ENCODE measurements around the gene RUVBL1.

Gene RUVBL1

DNA sequence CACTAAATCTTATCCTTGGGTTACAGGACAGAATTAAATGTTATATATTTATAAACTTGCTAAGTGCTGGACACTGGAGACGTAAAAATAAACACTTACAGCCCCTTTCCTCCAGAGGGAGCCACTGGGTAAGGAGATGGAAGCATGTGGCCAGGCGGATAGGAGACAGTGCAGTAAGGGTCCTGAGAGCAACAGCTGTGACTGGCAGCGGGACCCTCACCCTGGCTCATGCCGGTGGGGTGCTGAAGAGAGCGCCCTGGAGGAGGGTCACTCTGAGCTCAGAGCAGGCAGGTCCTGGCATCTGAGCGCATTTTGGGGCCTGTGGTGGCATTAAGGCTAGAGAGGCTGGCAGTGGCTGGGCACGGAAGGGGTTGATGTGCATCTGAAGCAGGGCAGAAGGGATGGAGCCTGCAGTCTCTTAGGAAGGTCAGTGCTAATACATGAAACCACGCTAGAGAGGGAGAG, 55.4 kb downstream of the RUVBL1 start:
- peak; percentile 55 for DNase-seq (ENCODE audit: low spot score)

DNA sequence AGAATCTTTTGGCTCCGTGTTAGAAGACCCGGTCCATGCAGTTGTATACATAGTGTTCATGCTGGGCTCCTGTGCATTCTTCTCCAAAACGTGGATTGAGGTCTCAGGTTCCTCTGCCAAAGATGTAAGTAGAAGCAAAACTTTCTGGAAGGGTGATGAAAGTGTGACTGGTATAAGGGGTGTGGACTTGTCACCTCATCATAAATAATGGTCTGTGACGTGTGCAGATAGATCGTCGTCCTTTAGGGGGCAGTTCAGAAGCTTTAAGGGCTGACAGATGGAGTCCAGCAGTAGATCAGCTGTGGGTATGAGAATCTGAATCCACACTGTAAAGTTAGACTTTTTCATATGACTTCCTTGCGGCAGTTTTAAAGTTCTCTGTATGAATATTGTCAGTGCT, 56.1 kb downstream of the RUVBL1 start:
- DNase-seq (ENCODE audit: low spot score): no peak

DNA sequence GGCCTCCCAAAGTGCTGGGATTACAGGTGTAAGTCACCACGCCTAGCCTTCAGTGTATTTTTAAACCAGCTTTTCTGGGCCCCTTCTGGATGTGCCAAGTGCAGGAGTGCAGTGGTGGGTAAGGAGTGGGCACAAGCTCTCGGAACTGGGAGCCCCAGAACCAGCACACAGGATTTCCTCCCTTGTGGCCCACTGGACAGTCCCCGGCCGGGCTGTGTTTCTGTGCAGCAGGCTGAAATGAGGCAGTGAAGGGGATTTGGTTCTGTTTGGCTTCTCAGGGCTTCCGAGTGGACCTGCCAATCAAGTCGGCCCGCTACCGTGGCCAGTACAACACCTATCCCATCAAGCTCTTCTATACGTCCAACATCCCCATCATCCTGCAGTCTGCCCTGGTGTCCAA, 56.9 kb downstream of the RUVBL1 start:
- DNase-seq (ENCODE audit: low spot score): no peak

DNA sequence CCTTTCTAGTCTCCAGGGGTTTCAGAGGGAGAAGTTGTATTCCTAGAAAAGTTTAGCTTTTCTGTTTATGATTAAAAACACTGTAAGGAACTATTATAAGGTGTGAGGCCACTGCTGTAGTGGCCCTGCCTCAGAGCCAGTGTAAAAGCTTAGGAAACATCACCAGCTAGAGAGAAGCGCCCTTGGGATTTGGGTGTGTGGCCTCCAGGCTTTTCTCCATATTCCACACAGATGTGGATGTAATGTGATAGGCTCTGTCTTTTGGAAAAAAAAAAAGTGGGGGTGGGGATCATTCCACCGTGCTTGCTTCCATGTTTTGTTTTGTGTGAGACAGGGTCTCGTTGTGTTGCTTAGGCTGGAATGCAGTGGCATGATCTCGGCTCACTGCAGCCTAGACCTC, 57.5 kb downstream of the RUVBL1 start:
- DNase-seq (ENCODE audit: low spot score): no peak

DNA sequence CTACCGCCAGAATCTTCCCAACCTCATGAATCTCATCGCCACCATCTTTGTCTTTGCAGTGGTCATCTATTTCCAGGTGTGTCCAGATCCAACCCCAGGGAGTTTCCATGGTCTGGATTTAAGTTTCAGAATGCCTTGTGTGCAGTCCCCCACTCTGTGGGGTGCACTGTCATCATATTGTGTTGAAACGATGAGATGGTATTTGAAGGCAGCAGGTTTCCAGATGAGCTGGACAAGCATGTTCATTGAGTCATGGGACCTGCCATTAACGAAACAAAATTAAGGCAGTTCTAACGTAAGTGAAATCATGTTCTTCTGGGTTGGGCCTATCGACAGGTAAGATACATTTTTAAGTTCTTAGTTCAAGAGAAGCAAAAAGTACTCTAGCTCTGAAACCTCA, 58.6 kb downstream of the RUVBL1 start:
- DNase-seq (ENCODE audit: low spot score): no peak

DNA sequence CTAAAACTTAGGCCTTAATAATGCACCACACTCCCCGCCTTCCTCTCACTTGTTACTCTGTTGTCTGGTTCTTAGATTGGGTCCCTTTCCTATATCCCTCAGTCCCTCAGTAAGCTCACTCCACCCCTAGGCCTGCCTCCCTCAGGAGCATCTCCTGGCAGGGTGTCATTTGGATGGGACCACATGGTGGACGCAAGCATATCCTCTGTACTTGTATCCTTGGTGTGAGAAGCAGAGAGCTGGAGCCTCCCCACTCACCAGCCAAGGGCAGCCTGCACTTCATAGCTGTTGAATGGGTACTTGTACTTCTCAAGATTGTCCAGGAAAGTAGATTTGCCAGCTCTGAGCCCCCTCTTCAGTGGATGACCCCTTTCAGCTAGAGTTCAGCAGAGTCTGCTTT, 59.7 kb downstream of the RUVBL1 start:
- no peak for DNase-seq (ENCODE audit: low spot score)

DNA sequence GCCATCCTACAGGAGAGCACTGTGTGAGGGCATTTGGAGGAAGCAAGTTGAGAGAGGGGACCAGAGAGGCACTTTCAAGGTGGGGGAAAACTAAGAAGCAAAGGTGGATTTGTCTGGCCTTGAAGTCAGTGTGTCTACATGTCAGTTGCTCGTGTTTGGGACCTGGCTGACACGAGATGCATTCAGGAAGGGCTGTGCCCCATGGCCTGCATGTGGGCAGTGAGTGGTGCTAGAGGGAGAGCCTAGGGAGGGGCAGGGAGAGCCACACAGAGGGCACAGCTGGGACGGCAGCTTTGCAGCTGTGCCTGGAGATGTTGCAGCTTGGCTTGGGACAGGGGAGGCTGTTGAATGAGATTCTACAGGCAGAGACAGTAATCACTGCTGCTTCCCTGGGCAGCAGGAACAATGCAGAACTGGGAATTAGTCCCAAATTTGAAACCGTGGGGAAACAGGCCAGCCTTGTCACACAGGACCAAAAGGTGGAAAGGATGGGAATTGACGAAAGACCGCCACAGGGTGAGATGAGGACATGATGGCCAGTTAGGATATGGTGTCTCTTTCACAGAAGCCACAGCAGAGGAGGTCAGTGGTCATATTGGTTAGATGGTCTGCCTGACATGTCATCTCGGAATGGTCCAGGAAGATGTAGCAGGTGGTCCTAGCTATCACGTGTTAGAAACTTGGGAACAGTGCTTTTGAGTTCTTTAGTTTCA, 61.4 kb downstream of the RUVBL1 start:
- DNase-seq (ENCODE audit: low spot score): no peak

DNA sequence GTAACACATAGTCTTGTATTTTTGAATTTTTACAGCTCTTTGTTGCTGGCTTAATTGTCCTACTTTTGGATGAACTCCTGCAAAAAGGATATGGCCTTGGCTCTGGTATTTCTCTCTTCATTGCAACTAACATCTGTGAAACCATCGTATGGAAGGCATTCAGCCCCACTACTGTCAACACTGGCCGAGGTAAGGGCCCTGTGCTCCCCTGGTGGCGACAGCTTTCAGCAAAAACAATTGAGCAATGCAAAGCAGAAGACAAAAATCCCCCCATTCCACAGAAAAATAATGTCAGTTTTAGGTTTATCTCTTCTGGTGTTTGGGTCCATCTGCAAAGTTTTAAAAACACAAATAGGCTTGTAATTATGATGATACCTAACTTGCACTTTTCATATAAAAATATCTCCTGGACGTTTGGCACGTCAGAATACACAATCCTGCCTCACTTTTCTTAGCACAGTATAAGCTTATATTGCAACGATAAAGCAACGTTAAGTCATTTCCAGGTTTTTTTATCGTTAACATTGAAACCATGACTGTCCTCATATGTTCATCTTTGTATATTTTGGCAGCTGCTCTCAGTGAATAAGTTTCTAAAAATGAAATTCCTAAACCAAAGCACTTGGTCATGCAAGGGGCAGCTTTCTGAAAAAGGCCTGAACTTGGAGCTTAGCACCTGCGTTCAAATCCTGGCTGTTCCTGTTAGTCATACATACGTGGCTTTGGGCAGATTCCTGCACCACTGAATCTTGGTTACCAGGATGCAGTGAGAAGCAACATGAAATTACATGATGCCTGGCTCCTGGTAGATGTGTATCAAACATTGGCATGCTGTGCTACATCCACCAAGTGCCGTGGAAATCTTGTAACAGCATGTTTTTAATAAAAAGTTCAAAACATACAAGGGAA, 62.9 kb downstream of the RUVBL1 start:
- peak; percentile 30 for DNase-seq (ENCODE audit: low spot score)

DNA sequence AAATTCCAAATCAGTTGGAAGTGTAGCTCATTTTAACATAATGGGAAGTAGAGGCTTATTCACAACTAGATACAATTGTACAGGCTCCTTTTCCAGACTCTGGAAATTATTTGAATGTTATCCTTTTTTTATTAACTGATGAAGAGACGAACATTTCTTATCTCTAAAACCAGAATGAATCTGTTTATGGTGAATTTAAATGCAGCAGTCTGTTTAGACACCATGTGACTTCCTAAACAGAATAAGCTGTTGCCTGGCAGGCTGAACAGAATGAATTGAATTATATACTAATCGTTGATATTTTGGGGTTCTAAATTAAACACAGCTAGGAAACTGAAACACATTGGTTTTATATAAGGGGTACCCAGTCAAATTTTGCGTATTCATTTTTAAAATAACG, 67.4 kb downstream of the RUVBL1 start:
- no peak for DNase-seq (ENCODE audit: low spot score)

DNA sequence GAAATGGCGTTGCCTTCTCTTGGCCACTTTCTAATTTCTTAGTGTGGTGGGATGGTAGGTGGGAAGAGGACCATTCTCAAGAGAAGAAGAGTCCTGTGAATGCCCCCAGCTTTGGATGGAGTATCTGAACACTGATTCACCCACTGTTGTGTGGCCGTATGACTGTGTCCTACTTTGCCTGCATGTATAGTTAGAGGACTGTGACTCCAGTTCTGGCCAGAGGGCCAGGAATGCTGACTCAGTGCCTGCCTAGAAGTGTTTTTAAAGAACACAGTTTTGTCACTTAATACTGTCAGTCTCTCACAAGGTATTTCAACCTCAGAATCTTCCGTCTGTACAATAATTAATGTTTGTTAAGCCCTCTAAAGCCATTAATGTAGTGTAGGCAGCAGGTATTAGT, 69.2 kb downstream of the RUVBL1 start:
- DNase-seq (ENCODE audit: low spot score): peak; percentile 76

DNA sequence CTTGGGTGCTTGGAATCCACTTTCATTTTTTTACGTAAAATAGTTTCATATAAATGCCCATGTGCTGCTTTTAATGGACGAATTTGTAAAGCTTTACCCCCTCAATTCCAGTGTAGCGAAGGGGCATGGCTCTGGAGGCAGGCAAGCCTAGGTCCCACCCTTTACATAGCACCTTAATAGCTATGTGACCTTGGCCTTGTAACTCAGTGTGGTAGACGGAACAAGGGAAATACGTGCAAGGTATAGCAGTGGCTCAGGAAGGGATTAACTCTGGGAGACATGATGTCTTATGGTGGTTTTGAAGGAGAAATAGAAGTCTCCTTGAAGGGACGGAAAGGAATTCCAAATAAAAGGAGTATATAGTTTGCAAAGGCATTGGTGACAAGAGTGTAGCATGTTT, 70.0 kb downstream of the RUVBL1 start:
- no peak for DNase-seq (ENCODE audit: low spot score)

DNA sequence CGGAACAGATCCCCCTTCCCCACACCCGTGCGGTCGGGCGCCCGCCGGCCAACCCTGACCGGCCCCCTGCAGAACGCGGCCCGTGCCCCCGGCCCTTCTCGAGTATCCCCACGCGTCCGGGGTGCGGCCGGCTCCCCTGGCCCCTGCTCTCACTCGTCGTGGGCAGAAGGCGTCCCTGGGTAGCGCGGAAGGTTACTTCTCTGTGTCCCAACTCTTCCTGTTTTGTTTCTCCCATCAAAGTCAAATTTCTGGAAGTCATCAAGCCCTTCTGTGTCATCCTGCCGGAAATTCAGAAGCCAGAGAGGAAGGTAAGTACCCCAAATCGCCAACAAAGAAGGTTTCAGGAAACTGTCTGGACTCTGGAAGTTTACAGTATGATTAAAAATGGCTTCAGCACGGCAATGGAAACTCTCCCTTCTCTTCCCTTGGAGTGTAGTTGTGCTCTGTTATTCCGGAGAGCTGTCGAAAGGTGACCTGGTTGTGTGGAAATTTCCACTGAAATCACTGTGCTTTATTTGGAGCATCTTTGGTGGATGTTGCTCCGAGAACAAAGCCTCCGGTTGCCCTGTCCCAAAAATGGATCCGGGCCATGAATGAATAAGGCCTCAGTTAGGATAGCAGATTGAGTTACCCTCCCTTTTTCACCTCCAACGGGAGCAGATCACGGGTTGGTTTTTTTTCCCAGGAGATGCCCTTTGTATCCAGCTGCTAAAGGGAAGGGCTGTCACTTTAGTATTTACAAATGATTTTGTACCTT, 70.8 kb downstream of the RUVBL1 start:
- peak; percentile 21 for DNase-seq (ENCODE audit: low spot score)

DNA sequence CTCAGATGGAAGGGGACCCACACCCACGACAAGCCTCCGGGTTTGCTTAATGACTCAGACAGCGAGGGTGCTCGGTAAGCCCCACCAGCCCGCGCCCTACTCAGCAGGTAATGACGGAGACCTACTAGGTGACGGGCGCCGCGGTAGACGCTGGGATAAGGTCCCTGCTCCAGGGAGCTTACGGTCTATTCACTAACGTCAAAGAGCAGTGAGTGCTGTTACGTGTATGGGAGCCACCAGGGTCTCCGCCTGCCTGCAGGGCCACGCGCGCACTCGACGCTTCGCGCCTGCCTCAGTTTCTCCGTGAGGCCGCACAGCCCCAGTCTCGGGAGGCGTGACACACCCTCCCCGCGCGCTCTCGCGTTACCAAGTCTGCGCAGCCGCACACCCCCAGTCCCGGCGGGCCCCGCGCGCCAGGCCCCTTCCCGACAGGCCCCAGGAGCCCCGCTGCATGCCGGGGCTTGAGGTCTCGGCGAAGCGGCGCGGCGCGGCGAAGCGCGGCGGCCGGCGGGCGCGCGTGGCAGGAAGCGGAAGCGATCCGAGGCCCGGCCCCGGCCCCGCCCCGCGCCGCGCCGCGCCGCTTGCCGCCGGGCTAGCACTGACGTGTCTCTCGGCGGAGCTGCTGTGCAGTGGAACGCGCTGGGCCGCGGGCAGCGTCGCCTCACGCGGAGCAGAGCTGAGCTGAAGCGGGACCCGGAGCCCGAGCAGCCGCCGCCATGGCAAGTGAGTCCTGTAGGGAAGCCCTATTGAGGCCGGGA, 71.6 kb downstream of the RUVBL1 start, which contains the start of gene SEC61A1:
TSS of gene SEC61A1 (plus strand) at position 601 of the 758 bp plus-strand sequence. CDS start at position 717, 116 bp downstream.
- peak; percentile 96 for DNase-seq (ENCODE audit: low spot score)

DNA sequence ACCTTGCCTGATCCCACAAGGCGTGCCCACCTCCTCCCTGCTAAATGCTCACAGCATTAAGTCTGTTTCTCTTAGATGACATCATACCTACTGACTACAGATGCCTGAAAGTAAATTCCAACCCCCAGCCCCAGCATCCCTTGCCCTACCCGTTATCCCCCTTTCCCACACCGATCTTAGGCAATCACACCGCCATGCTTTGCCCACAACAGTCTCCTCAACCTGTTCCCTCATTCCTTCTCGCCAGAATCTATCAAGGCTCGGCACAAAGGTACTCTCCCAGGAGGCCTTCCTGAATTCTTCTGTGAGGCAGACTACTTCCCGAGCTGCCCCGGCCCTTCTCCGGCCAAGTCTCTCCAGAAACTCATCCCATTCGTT, 72.2 kb downstream of the RUVBL1 start:
- DNase-seq (ENCODE audit: low spot score): peak; percentile 48

DNA sequence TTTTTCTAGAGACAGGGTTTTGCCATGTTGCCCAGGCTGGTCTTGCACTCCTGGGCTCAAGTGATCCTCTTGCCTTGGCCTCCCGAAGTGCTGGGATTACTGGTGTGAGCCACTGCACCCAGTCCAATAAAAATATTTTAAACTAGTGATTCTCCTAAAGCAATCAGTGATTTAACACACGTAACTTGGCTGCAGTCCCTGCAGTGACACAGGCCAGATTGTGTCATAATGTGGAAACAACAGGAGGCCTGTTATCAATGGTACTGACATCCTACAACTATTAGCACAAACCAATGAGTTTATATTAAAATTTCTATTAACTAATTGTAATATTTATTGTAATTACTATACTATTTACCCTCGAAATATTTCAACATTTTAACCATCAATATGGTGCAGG, 73.0 kb downstream of the RUVBL1 start:
- no peak for DNase-seq (ENCODE audit: low spot score)

DNA sequence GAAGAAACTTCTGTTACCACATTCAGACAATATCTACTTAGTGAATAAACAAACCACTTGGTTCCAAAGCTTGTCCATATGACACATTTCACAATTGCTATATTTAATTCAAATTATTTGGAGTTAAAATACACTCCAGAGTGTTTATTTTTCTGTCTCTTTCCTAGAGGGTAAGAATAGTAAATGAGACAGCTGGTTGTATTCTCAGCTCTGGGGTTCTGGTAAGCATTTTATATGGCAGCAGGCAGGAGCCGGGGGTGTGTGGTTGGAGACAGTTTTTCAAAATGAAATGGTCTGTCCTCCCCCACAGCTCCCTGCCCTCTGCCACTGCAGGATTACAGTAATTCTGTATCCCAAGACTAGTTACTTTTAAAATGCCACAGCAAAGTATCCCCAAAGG, 82.3 kb downstream of the RUVBL1 start:
- no peak for DNase-seq (ENCODE audit: low spot score)

DNA sequence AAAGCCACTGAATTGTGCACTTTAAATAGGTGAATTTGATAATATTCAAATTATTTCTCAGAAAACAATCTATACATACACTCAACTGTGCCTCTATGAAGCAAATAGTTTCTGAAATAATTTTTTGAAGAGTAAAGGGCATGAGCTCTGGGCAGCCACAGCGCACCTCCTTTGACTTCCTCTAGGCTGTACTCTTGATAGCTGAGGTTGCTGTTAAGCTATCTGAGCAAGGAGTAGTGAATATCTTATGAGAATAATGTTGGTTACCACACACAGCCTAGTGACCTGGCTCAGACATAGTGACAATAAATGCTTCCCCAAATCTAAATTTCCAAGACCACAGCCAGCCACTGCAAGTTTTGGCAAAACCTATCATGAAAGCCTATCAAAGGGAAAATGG, 83.0 kb downstream of the RUVBL1 start:
- DNase-seq (ENCODE audit: low spot score): no peak

DNA sequence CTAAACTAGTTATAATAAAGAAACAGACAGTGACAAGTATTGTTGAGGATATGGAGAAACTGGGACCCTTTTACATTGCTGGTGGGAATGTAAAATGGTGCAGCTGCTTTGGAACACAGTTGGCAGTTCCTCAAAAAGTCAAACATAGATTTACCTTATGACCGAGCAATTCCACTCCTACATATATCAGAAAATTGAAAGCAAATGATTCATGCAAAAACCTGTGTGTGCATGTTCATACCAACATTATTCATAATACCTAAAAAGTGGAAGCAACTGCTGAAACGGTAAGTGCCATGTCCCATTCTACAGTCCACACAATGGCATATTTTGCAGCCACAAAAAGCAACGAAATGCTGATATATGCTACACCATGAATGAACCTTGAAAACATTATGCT, 83.6 kb downstream of the RUVBL1 start:
- DNase-seq (ENCODE audit: low spot score): no peak

DNA sequence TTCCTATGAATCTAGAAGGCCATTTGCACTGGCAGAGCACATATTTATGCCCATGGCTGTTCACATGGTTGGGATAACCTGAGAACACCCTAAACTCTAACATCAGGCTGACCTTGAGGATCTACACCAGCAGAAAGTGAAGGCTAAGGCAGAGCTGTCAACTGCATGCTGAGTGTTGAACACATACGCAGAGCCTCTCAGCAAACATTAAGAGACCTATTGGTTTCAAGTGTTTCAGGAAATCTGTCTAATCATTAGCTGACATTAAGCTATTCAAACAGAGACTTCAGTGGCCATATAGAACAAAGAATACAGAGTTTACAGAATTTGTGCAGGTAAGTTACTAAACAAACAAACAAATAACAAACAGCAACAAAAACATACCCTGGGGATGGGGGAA, 87.5 kb downstream of the RUVBL1 start:
- DNase-seq (ENCODE audit: low spot score): no peak

DNA sequence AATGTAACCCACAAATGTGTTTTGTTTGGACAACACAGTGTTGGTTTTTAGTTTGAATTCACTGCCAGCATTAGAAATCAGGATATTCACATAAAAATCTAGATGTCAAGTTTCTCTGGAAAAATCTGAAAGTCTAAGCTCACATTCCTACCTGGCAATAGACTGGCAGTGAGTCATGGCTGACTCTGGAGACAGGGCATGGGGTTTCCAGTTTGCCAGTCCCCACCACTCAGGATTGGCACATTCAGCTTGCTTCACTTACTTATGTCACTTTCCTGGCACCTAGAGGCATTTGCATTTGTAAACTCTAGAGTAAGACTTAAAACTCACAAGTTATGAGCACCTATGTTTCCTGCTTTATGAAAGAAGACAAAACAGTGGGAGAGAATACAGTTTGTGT, 90.5 kb downstream of the RUVBL1 start:
- DNase-seq (ENCODE audit: low spot score): peak; percentile 60

Data from kidney tubule cell (primary cell).